ENCODE measurements around the gene MAP3K8. TPM values are rescaled to one million over a fixed set of nuclear protein-coding genes. Genes with fewer than 3 reads are reported as not detected.

MAP3K8 gene
- total RNA-seq, 1 donor, result 14.5 TPM

DNA sequence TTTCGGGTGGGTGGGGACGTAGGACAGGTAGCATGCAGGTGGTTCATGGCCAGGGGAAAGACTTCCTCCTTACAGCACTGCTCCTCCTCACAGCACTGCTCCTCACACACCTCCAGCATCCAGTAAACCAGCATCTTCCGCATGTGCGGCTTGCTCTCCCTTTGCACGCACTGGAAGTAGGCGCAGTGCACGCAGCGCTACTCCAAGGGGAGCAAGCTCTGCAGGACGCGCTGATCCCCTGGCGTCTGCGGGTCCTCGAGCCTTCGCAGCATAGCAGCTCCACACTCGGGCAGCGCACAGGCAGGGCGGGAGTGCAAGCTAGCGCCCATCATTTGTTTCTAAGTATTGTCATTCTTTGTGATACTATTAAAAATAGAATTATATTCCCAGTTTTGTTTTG is 30.5 kb upstream of the MAP3K8 start:
- Histone ChIP-seq H3K4me1 (ENCODE audit: insufficient read depth, low read length) (no peaks in the 10 kb centered on the region), H3K9me3 (ENCODE audit: low read depth, low read length) (no peaks in the 10 kb centered on the region), H3K4me2 (ENCODE audit: insufficient read depth, low read length) (no peak overlapping the region), H4K20me1 (ENCODE audit: insufficient read depth, low read length) (no peaks in the 10 kb centered on the region), H3K79me2 (ENCODE audit: insufficient read depth, low read length) (no peaks in the 10 kb centered on the region), H2AFZ (ENCODE audit: low read length) (no peak overlapping the region), H3K27ac (ENCODE audit: low read depth, low read length) (no peak overlapping the region), H3K27me3 (ENCODE audit: insufficient read depth, low read length) (peaks cover 7% of the 10 kb centered on the region), H3K36me3 (ENCODE audit: insufficient read depth, low read length) (no peaks in the 10 kb centered on the region), H3K4me3 (ENCODE audit: insufficient read depth, low read length) (no peak overlapping the region)
- no peak for DNase-seq (ENCODE audit: insufficient read length, low spot score, missing footprints)
- TF ChIP-seq, protein P1, sequence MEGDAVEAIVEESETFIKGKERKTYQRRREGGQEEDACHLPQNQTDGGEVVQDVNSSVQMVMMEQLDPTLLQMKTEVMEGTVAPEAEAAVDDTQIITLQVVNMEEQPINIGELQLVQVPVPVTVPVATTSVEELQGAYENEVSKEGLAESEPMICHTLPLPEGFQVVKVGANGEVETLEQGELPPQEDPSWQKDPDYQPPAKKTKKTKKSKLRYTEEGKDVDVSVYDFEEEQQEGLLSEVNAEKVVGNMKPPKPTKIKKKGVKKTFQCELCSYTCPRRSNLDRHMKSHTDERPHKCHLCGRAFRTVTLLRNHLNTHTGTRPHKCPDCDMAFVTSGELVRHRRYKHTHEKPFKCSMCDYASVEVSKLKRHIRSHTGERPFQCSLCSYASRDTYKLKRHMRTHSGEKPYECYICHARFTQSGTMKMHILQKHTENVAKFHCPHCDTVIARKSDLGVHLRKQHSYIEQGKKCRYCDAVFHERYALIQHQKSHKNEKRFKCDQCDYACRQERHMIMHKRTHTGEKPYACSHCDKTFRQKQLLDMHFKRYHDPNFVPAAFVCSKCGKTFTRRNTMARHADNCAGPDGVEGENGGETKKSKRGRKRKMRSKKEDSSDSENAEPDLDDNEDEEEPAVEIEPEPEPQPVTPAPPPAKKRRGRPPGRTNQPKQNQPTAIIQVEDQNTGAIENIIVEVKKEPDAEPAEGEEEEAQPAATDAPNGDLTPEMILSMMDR (IDR thresholded peaks at IDR 0.05; ENCODE audit: extremely low read depth, low read depth, low read length), result no peak

- no peaks in the 10 kb centered on the region for H3K27me3 ChIP-seq (ENCODE audit: insufficient read depth, low read length)
- no peak overlapping the region for H3K27ac ChIP-seq (ENCODE audit: low read depth, low read length)
- no peaks in the 10 kb centered on the region for H3K4me1 ChIP-seq (ENCODE audit: insufficient read depth, low read length)
- H3K4me2 ChIP-seq (ENCODE audit: insufficient read depth, low read length), result no peak overlapping the region
- no peaks in the 10 kb centered on the region for H3K36me3 ChIP-seq (ENCODE audit: insufficient read depth, low read length)
- H2AFZ ChIP-seq (ENCODE audit: low read length), result no peak overlapping the region
- TF ChIP-seq, protein P1 (IDR thresholded peaks at IDR 0.05; ENCODE audit: extremely low read depth, low read depth, low read length), result no peak
- DNase-seq (ENCODE audit: insufficient read length, low spot score, missing footprints), result no peak
- H3K9me3 ChIP-seq (ENCODE audit: low read depth, low read length), result no peaks in the 10 kb centered on the region
- H4K20me1 ChIP-seq (ENCODE audit: insufficient read depth, low read length), result no peaks in the 10 kb centered on the region
- no peak overlapping the region for H3K4me3 ChIP-seq (ENCODE audit: insufficient read depth, low read length)
- no peaks in the 10 kb centered on the region for H3K79me2 ChIP-seq (ENCODE audit: insufficient read depth, low read length)
Observed at GRCh38 chr10:30404540-30404939, 29.4 kb upstream of the MAP3K8 start.

DNA sequence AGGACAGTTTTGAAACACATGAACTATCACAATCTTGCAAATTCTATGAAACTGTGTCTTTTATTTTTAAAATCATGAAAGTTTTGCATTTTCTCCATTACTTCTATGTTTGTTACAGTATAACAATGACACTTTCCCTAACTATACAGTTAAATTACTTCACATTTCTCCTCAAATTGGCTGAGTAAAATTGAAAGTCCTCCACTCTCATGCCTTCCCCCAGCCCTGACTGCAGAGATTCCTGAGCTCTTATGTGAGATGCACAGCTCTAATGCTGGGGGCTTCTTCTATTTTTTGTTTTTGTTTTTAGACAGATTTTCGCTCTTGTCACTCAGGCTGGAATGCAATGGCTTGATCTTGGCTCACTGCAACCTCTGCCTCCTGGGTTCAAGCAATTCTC is 22.7 kb upstream of the MAP3K8 start:
- Histone ChIP-seq H2AFZ (ENCODE audit: low read length) (no peak overlapping the region), H3K4me2 (ENCODE audit: insufficient read depth, low read length) (no peak overlapping the region), H3K4me1 (ENCODE audit: insufficient read depth, low read length) (no peaks in the 10 kb centered on the region), H3K4me3 (ENCODE audit: insufficient read depth, low read length) (no peak overlapping the region), H3K9me3 (ENCODE audit: low read depth, low read length) (no peaks in the 10 kb centered on the region), H3K27me3 (ENCODE audit: insufficient read depth, low read length) (no peaks in the 10 kb centered on the region), H3K27ac (ENCODE audit: low read depth, low read length) (no peak overlapping the region), H3K36me3 (ENCODE audit: insufficient read depth, low read length) (no peaks in the 10 kb centered on the region), H3K79me2 (ENCODE audit: insufficient read depth, low read length) (no peaks in the 10 kb centered on the region), H4K20me1 (ENCODE audit: insufficient read depth, low read length) (no peaks in the 10 kb centered on the region)
- DNase-seq (ENCODE audit: insufficient read length, low spot score, missing footprints), result no peak
- TF ChIP-seq, protein P1 (IDR thresholded peaks at IDR 0.05; ENCODE audit: extremely low read depth, low read depth, low read length), result no peak

DNA sequence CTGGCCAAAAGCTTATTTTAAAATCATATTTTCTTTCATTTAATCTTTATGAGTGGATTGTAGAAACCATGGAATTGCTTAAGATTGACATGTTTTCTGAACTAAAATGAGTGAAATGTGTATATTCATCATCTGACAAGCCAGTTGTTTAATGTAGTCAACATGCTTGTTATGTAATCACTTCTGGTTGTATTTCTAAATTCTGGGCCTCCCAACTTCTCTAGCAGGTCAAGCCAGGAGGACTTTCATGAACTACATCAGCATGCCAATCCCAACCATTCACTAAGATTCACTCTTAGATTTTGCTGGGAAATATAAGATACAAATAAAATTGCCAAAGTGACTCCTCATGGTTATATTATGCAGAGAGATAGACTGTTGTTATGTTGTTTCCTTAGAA is 21.1 kb upstream of the MAP3K8 start:
- Histone ChIP-seq H3K4me2 (ENCODE audit: insufficient read depth, low read length) (no peak overlapping the region), H3K4me3 (ENCODE audit: insufficient read depth, low read length) (no peak overlapping the region), H3K9me3 (ENCODE audit: low read depth, low read length) (no peaks in the 10 kb centered on the region), H2AFZ (ENCODE audit: low read length) (no peak overlapping the region), H3K36me3 (ENCODE audit: insufficient read depth, low read length) (no peaks in the 10 kb centered on the region), H3K27ac (ENCODE audit: low read depth, low read length) (no peak overlapping the region), H3K4me1 (ENCODE audit: insufficient read depth, low read length) (no peaks in the 10 kb centered on the region), H3K27me3 (ENCODE audit: insufficient read depth, low read length) (no peaks in the 10 kb centered on the region), H3K79me2 (ENCODE audit: insufficient read depth, low read length) (no peaks in the 10 kb centered on the region), H4K20me1 (ENCODE audit: insufficient read depth, low read length) (no peaks in the 10 kb centered on the region)
- DNase-seq (ENCODE audit: insufficient read length, low spot score, missing footprints), result no peak
- TF ChIP-seq, protein P1 (IDR thresholded peaks at IDR 0.05; ENCODE audit: extremely low read depth, low read depth, low read length), result no peak
